DND-41 (cell line): ENCODE data around the gene NDUFB11.

ENCODE experiments used
- ATAC-seq: fragments of 200-7000 bp; cut with Tn5 transposase; 3 replicates; pipeline ENCODE4 v1.9.1; 2021; ENCODE audit warnings: low read depth; ENCODE audit not compliant: insufficient read depth
- DNase-seq: peaks from one replicate; pipeline ENCODE4 v3.0.0-alpha.2; 2020
- H2AFZ ChIP-seq: 2 replicates; pipeline ENCODE4 v1.6.0; 2012; ENCODE audit warnings: low read depth, low read length
- H3K27ac ChIP-seq: 2 replicates; pipeline ENCODE4 v1.5.1; 2012; ENCODE audit warnings: low read length, inconsistent platforms
- H3K27me3 ChIP-seq: fragments of 200-600 bp; sonication (generic); 2 replicates; pipeline ENCODE4 v1.6.0; 2012; ENCODE audit warnings: low read length, mild to moderate bottlenecking, inconsistent platforms; ENCODE audit not compliant: insufficient read depth, poor library complexity
- H3K36me3 ChIP-seq: 2 replicates; pipeline ENCODE4 v1.5.1; 2012; ENCODE audit warnings: low read length, inconsistent platforms; ENCODE audit not compliant: insufficient read depth
- H3K4me1 ChIP-seq: 2 replicates; pipeline ENCODE4 v1.5.1; 2012; ENCODE audit warnings: mild to moderate bottlenecking, low read length; ENCODE audit not compliant: insufficient read depth
- H3K4me2 ChIP-seq: 2 replicates; pipeline ENCODE4 v1.6.0; 2012; ENCODE audit warnings: mild to moderate bottlenecking, moderate library complexity, low read length, inconsistent platforms; ENCODE audit not compliant: insufficient read depth
- H3K4me3 ChIP-seq, 2 experiments: fragments of 200-600 bp in 1 of 2; shearing (Covaris generic) in 1 of 2; 2 replicates each; pipeline ENCODE4 v1.5.1; 2012 to 2016; ENCODE audit warnings: inconsistent platforms in 2 of 2, low read length in 2 of 2, mild to moderate bottlenecking in 2 of 2, low read depth in 1 of 2, moderate library complexity in 1 of 2
- H3K79me2 ChIP-seq: 2 replicates; pipeline ENCODE4 v1.6.0; 2012; ENCODE audit warnings: low read length, inconsistent platforms; ENCODE audit not compliant: insufficient read depth
- H3K9ac ChIP-seq: 2 replicates; pipeline ENCODE4 v1.6.0; 2012; ENCODE audit warnings: low read depth, mild to moderate bottlenecking, inconsistent platforms, low read length, moderate library complexity
- H3K9me3 ChIP-seq: 2 replicates; pipeline ENCODE4 v1.5.1; 2012; ENCODE audit warnings: low read length, moderate library complexity, mild to moderate bottlenecking, inconsistent platforms; ENCODE audit not compliant: insufficient read depth, severe bottlenecking
- H4K20me1 ChIP-seq: 2 replicates; pipeline ENCODE4 v1.6.0; 2012; ENCODE audit warnings: low read length; ENCODE audit not compliant: insufficient read depth
- EZH2 ChIP-seq: IDR thresholded peaks from 3 replicates; pipeline ENCODE4 v1.6.1; 2012; ENCODE audit warnings: borderline replicate concordance, low read depth, mild to moderate bottlenecking, moderate library complexity, low read length, inconsistent platforms; ENCODE audit not compliant: severe bottlenecking
- TF ChIP-seq, protein P1 (sequence below): IDR thresholded peaks from 2 replicates; pipeline ENCODE4 v1.5.1; 2012; ENCODE audit warnings: borderline replicate concordance, low read length, moderate library complexity, mild to moderate bottlenecking; ENCODE audit not compliant: poor library complexity, severe bottlenecking; ENCODE audit errors: extremely low read depth

NDUFB11 gene

DNA sequence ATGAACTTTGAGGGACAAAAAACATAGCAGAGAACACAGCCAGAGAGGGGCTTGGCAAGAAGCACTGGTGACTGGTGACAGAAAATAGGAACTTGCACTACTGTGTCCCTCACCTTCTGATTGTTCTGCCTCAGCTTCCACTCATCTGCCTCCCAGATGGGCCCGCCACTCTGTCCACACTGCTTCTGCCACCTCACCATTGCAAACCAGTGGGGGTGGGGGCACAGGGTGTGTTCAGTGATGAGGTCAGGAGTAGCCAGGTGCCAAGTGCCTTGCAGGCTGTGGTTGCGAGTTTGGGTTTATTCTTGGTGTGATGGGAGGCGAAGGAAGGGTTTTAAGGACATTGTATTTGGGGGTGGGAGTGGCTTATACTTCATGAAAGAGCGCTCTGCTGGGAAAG lies 40.0 kb upstream of the NDUFB11 start:
- Histone ChIP-seq H2AFZ (no peak overlapping the region), H3K36me3 (peaks cover 62% of the 10 kb centered on the region), H3K4me3 (no peak overlapping the region), H3K9me3 (no peaks in the 10 kb centered on the region), H3K27ac (no peak overlapping the region), H3K4me1 (no peaks in the 10 kb centered on the region), H3K4me2 (no peak overlapping the region), H3K79me2 (no peaks in the 10 kb centered on the region), H4K20me1 (0 out of 2 replicates have a peak, but pooled peaks cover under 1% of the 10 kb centered on the region), H3K27me3 (no peaks in the 10 kb centered on the region), H3K9ac (no peak overlapping the region)
- no peak for DNase-seq
- TF ChIP-seq, protein P1, sequence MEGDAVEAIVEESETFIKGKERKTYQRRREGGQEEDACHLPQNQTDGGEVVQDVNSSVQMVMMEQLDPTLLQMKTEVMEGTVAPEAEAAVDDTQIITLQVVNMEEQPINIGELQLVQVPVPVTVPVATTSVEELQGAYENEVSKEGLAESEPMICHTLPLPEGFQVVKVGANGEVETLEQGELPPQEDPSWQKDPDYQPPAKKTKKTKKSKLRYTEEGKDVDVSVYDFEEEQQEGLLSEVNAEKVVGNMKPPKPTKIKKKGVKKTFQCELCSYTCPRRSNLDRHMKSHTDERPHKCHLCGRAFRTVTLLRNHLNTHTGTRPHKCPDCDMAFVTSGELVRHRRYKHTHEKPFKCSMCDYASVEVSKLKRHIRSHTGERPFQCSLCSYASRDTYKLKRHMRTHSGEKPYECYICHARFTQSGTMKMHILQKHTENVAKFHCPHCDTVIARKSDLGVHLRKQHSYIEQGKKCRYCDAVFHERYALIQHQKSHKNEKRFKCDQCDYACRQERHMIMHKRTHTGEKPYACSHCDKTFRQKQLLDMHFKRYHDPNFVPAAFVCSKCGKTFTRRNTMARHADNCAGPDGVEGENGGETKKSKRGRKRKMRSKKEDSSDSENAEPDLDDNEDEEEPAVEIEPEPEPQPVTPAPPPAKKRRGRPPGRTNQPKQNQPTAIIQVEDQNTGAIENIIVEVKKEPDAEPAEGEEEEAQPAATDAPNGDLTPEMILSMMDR, result no peak
- no peak for TF ChIP-seq EZH2
- ATAC-seq, result no peak

DNA sequence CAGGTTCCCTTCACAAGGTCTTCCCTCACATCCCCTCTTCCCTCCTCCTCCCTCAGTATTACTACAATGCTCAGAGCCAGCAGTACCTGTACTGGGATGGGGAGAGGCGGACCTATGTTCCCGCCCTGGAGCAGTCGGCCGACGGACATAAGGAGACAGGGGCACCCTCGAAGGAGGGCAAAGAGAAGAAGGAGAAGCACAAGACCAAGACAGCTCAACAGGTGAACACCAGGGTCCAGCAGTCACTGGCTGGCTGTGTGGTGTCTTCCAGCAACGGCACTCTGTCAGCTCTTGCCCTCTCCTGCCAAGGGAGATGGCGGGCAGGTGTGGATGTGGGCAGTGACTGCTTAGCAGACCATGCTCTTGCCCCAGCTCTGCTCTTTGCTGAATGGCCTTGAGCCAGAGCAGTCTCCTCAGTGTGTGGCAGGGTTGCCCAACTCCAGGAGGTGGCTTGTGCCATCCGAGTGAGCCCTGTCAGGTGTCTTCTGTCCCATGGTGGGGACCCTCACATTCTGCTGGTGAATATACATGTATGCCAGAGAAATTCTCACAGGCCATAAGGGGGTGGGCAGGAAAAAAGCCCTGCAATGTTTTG lies 37.7 kb upstream of the NDUFB11 start:
- DNase-seq, result no peak
- Histone ChIP-seq H3K27ac (no peak overlapping the region), H3K9me3 (no peaks in the 10 kb centered on the region), H3K79me2 (no peaks in the 10 kb centered on the region), H3K27me3 (no peaks in the 10 kb centered on the region), H3K36me3 (peaks cover 85% of the 10 kb centered on the region), H2AFZ (no peak overlapping the region), H3K4me2 (no peak overlapping the region), H3K9ac (no peak overlapping the region), H3K4me3 (no peak overlapping the region), H4K20me1 (0 out of 2 replicates have a peak, but pooled peaks cover 6% of the 10 kb centered on the region), H3K4me1 (no peaks in the 10 kb centered on the region)
- no peak for TF ChIP-seq EZH2
- TF ChIP-seq, protein P1, result no peak
- no peak for ATAC-seq

DNA sequence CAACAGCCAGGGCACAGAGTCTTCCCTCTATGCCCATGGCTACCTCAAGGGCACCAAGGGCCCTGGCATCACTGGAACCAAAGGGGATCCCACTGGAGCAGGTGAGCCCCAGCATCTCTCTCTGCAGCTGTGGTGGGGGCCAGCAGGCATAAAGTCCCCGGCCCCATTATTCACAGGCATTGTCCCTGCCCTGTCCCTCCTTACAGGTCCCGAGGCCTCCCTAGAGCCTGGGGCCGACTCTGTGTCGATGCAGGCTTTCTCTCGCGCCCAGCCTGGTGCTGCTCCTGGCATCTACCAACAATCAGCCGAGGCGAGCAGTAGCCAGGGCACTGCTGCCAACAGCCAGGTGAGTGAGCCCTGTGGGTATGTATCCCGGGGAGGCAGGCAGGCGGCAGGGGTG lies 36.8 kb upstream of the NDUFB11 start:
- no peaks in the 10 kb centered on the region for H3K27me3 ChIP-seq
- no peaks in the 10 kb centered on the region for H3K79me2 ChIP-seq
- no peak for TF ChIP-seq EZH2
- TF ChIP-seq, protein P1, result no peak
- H3K9me3 ChIP-seq, result no peaks in the 10 kb centered on the region
- DNase-seq, result no peak
- no peak overlapping the region for H2AFZ ChIP-seq
- H4K20me1 ChIP-seq, result peaks cover 7% of the 10 kb centered on the region; the same call in 1 of the 2 replicates
- H3K4me3 ChIP-seq, result no peak overlapping the region
- no peak for ATAC-seq
- H3K4me2 ChIP-seq, result no peak overlapping the region
- no peak overlapping the region for H3K27ac ChIP-seq
- no peak overlapping the region for H3K9ac ChIP-seq
- H3K36me3 ChIP-seq, result peaks cover 89% of the 10 kb centered on the region
- no peaks in the 10 kb centered on the region for H3K4me1 ChIP-seq
